ENCODE data around the gene CDCA5.

The CDCA5 gene

DNA sequence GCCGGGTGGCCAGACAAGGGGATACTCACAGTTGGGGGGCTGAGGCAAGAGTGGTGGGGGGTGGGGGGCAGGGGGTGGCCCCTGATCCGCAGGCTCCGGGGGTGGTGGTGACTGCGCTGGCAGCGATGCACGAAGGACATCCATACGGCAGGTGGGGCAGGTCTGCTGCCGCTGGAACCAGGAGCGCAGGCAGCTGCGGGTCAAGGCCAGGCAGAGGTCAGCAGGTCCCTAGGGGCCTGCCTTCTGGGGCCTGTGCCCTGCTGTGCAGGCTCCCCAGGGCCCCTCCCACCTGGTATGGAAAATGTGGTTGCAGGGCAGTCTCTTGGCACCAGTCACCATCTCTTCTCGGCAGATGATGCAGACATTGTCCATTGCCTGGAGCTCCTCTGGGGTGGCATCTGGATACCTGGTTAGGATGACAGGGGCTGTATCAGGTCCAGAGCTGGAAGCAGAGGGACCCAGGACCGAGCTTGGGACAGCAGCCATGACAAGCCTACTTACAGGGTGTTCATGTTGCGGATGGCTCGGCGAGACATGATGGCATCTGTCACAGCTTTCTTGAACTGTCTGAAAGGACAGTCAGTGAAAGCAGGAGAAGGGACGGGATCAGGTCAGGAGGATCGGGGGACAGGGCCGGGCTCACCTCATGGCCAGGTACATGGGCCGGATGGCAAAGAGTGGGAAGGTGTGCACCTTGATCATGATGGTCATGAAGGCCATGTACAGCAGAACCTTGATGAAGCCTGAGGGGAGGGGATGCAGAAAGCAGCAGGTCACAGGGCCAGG is 47.0 kb upstream of the CDCA5 start:
- Histone ChIP-seq H3K9me3 (ENCODE audit: severe bottlenecking) (no peaks in the 10 kb centered on the region), H3K36me3 (peaks cover 69% of the 10 kb centered on the region), H3K27ac (no peak overlapping the region), H3K4me3 (ENCODE audit: low read depth, low read length) (no peak overlapping the region), H3K27me3 (ENCODE audit: insufficient read depth, low read depth, severe bottlenecking) (no peaks in the 10 kb centered on the region)
- no peak for DNase-seq
- TF ChIP-seq, protein P1, sequence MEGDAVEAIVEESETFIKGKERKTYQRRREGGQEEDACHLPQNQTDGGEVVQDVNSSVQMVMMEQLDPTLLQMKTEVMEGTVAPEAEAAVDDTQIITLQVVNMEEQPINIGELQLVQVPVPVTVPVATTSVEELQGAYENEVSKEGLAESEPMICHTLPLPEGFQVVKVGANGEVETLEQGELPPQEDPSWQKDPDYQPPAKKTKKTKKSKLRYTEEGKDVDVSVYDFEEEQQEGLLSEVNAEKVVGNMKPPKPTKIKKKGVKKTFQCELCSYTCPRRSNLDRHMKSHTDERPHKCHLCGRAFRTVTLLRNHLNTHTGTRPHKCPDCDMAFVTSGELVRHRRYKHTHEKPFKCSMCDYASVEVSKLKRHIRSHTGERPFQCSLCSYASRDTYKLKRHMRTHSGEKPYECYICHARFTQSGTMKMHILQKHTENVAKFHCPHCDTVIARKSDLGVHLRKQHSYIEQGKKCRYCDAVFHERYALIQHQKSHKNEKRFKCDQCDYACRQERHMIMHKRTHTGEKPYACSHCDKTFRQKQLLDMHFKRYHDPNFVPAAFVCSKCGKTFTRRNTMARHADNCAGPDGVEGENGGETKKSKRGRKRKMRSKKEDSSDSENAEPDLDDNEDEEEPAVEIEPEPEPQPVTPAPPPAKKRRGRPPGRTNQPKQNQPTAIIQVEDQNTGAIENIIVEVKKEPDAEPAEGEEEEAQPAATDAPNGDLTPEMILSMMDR (IDR thresholded peaks at IDR 0.05; ENCODE audit: low read depth, low read length): no peak

DNA sequence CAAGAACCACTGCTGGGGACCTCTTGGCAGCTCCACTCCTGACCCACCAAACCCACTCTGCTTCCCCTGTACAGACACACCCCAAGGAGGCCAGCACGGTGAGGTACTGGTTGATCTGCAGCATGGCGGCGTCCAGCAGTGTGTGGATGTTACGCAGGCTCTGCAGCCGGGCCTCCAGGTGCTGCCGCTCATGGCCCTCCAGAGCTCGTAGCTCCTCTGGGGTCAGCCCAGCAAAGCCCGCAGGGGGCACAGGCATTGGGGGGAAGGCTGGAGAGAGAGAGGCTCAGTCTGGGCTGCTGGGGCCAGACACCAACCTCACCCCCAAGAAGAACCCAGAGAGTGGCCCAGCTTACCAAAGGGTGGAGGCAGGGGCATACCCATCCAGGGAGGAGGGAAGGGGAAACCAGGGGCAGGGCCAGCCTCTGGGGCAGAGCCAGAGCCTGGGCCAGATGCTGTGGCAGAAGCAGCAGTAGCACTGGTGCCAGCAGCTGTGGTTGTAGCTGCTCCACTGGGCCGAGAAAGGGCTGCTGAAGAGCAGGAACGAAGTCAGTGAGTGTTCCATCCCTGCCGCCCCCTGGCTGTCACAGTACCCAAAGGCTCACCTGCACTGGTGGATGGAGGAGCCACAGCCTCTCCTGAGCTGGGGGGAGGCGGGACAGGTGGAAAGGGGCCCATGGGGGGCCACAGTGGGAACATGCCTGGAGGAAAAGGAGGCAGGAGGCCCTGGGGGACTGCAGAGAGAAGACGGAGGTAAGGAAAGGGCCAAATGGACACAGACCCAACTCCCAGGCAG is 46.0 kb upstream of the CDCA5 start:
- Histone ChIP-seq H3K27ac (no peak overlapping the region), H3K4me3 (ENCODE audit: low read depth, low read length) (no peak overlapping the region), H3K9me3 (ENCODE audit: severe bottlenecking) (no peaks in the 10 kb centered on the region), H3K36me3 (peaks cover 79% of the 10 kb centered on the region), H3K27me3 (ENCODE audit: insufficient read depth, low read depth, severe bottlenecking) (no peaks in the 10 kb centered on the region)
- no peak for DNase-seq
- TF ChIP-seq, protein P1 (IDR thresholded peaks at IDR 0.05; ENCODE audit: low read depth, low read length): no peak

DNA sequence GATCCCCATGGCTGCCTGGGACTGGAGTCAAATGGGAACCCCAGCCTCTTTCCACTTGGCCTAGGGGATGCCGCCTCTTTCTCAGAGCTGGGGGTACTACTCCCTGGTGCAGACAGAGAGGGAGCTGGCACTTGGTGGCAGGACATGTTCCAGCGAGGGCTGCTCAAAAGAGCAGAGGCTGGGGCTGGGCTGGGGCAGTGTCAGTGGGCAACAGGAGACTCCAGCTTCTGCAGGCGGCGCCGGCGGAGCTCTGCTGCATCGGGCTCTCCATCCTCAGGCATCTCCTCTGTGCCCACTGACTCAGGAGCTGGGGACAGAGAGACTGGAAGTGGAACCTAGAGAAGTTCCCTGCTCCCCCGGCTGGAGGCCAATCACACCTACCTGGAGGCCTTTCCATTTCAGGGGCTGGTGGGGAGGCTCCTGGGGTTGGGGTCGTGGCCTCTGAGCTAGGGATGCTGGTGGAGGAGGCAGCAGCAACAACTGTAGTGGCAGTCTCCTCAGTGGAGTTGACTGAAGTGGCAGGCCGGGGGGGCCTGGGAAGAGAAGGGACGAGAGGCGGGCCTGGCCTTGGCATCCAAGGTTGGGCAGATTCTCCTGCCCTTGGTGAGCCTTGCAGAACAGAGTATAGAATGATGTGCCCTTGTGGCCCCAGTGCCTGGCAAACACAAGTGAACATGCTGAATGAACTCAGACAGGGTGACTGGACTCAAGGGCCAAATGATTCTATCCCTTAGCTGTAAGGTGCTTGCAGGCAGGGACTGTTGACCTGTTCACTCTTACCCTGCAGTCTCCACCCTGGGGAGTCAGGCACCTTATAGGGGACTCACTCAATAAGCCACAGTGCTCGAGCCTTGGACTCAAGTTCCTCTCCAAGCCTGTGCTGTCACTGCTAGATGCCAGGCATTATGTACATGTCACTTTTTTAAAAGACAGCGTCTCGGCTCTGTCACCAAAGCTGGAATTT is 44.6 kb upstream of the CDCA5 start:
- Histone ChIP-seq H3K36me3 (peaks cover 93% of the 10 kb centered on the region), H3K27ac (no peak overlapping the region), H3K27me3 (ENCODE audit: insufficient read depth, low read depth, severe bottlenecking) (no peaks in the 10 kb centered on the region), H3K9me3 (ENCODE audit: severe bottlenecking) (no peaks in the 10 kb centered on the region), H3K4me3 (ENCODE audit: low read depth, low read length) (no peak overlapping the region)
- no peak for DNase-seq
- TF ChIP-seq, protein P1 (IDR thresholded peaks at IDR 0.05; ENCODE audit: low read depth, low read length): no peak

DNA sequence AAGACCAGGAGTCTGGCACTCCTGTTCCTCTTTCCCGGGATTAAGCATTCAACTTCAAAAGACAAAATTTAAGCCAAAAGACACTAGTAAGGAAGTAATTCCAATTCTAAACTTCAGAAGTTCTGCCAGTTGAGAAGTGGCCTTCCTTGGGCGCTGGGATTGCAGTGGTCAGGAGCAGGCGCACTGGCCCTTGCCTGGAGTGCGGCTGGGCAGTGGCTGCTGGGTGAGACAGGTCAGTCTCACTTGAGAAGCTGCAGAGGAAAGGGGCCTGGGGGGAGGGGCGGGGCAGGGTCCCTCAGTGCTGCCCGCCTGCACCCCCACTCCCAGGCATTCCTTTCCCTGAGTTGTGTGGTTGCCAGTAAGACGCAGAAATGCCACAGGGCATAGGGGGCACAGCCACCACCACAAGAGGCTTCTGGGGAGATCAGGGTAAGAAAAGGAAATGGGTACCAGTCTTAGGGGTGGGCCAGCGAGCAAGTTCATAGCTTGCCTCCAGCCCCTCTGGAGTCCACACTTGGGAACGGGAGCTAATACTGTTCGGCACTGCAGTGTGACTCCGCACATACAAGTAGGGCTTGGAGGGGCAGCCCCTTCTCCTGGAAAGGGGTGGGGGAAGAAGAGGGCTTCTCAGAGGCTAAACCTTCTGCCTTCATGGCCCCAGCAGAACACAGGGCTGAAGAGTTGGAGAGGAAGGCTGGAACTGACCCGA is 43.8 kb upstream of the CDCA5 start:
- Histone ChIP-seq H3K27ac (no peak overlapping the region), H3K4me3 (ENCODE audit: low read depth, low read length) (no peak overlapping the region), H3K36me3 (peaks cover 95% of the 10 kb centered on the region), H3K27me3 (ENCODE audit: insufficient read depth, low read depth, severe bottlenecking) (no peaks in the 10 kb centered on the region), H3K9me3 (ENCODE audit: severe bottlenecking) (no peaks in the 10 kb centered on the region)
- TF ChIP-seq, protein P1 (IDR thresholded peaks at IDR 0.05; ENCODE audit: low read depth, low read length): no peak
- DNase-seq: no peak

DNA sequence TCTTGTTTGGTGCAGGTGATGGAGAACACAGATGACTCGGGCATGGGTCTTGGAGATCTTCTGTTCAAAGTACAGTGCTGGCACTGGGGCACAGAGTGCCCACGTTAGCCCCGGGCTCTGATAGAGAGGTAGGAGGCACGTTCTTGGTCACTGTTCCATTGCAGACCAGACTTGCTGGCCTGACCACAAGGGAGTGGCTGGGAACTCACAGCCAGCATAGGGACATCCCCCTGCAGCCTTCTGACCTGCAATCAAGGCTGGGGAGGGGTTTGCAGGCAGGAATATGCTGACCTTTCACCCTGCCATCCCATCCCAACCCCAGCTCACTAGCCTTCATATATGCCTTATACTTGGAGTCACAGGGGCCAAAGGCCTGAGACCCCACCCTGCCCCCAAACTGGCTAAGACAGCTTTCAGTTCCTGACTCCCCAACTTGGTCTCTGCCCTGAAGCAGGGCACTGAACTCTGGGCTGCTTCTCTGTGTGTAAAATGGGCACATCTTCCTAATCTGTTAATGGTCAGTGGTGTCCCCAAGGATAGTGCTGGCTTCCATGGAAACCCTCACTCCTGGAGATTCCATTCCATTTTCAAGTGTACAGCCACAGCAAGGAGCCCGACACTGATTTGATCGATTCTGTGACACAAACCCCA is 42.9 kb upstream of the CDCA5 start:
- H3K27ac ChIP-seq: no peak overlapping the region
- DNase-seq: no peak
- no peaks in the 10 kb centered on the region for H3K9me3 ChIP-seq (ENCODE audit: severe bottlenecking)
- peaks cover 86% of the 10 kb centered on the region for H3K36me3 ChIP-seq
- TF ChIP-seq, protein P1 (IDR thresholded peaks at IDR 0.05; ENCODE audit: low read depth, low read length): no peak
- no peak overlapping the region for H3K4me3 ChIP-seq (ENCODE audit: low read depth, low read length)
- no peaks in the 10 kb centered on the region for H3K27me3 ChIP-seq (ENCODE audit: insufficient read depth, low read depth, severe bottlenecking)

Data from WERI-Rb-1 (cell line).